GM12878 (cell line): Measurements from ENCODE around the gene PPP2R5A. TPM values are rescaled to one million over a fixed set of nuclear protein-coding genes. Genes with fewer than 3 reads are reported as not detected.

Experiments used
- CEBPB ChIP-seq, 2 experiments: fragments of 150-350 bp in 1 of 2; IDR thresholded peaks; 2 replicates each; pipeline ENCODE4 v1.6.1; 2012 to 2014; ENCODE audit warnings: low read depth in 2 of 2, low read length in 2 of 2, borderline replicate concordance in 1 of 2, inconsistent platforms in 1 of 2
- CEBPZ ChIP-seq: fragments of 150-350 bp; IDR thresholded peaks from 2 replicates; pipeline ENCODE4 v1.6.1; 2016; ENCODE audit warnings: low read depth, low read length
- CHD4 ChIP-seq: fragments of 200-600 bp; sonication (generic); IDR thresholded peaks from 2 replicates; pipeline ENCODE4 v1.6.1; 2016; ENCODE audit warnings: mild to moderate bottlenecking
- DPF2 ChIP-seq: fragments of 450-650 bp; IDR thresholded peaks from 2 replicates; pipeline ENCODE4 v1.6.1; 2017; ENCODE audit warnings: mild to moderate bottlenecking
- HDAC6 ChIP-seq: fragments of 200-600 bp; sonication (generic); IDR thresholded peaks from one replicate; pipeline ENCODE4 v1.8.0; 2017; ENCODE audit warnings: antibody characterized with exemption; ENCODE audit not compliant: unreplicated experiment
- IKZF1 ChIP-seq: fragments of 450-650 bp; conservative IDR thresholded peaks from 2 replicates; pipeline ENCODE4 v1.6.1; 2017; ENCODE audit warnings: antibody characterized with exemption, mild to moderate bottlenecking
- KAT2A ChIP-seq: conservative IDR thresholded peaks from 2 replicates; pipeline ENCODE4 v1.6.1; 2011; ENCODE audit warnings: low read depth, low read length; ENCODE audit not compliant: control insufficient read depth
- KDM1A ChIP-seq: fragments of 200-600 bp; sonication (generic); IDR thresholded peaks from 2 replicates; pipeline ENCODE4 v1.6.1; 2016; ENCODE audit warnings: borderline replicate concordance
- LARP7 ChIP-seq: fragments of 450-650 bp; IDR thresholded peaks from 2 replicates; pipeline ENCODE4 v1.6.1; 2017; ENCODE audit warnings: mild to moderate bottlenecking
- RAD21 ChIP-seq: IDR thresholded peaks from 2 replicates; pipeline ENCODE4 v1.6.1; 2011; ENCODE audit warnings: mild to moderate bottlenecking, low read depth, low read length, moderate library complexity; ENCODE audit not compliant: insufficient read depth
- RB1 ChIP-seq: fragments of 450-650 bp; formaldehyde crosslinking; IDR thresholded peaks from 2 replicates; pipeline ENCODE4 v1.6.1; 2017; ENCODE audit warnings: mild to moderate bottlenecking, borderline replicate concordance
- USF2 ChIP-seq: IDR thresholded peaks from 2 replicates; pipeline ENCODE4 v1.6.1; 2011; ENCODE audit warnings: low read depth, low read length, improper control_type of control experiment, borderline replicate concordance
- polyA plus RNA-seq, 11 experiments: library from polyadenylated mRNA; depleted of rRNA in 4 of 11; unstranded in 6 of 11; stranded (reverse) in 5 of 11; fragments of >200 nt; fragmentation: Nextera tagmentation in 4 of 11; fragmentation: Illumina TruSeq in 1 of 11; extraction: Ambion mirVana in 4 of 11; extraction: Trizol in 1 of 11; gene quantifications; 1 replicate in 1 of 11; 2 replicates in 10 of 11; pipeline versions ENCODE4 v1.2.1 to v1.2.3, GENCODE V29; 2011 to 2016; ENCODE audit warnings: inconsistent platforms in 2 of 11, missing spikeins in 2 of 11, low read depth in 1 of 11
- total RNA-seq, 4 experiments: library from RNA; depleted of rRNA in 3 of 4; stranded (reverse); fragments of >200 nt in 3 of 4; fragmentation: Illumina TruSeq in 1 of 4; extraction: Trizol in 1 of 4; gene quantifications; 2 replicates each; pipeline versions ENCODE4 v1.2.1 to v1.2.3, GENCODE V29; 2013 to 2021

PPP2R5A gene
- total and polyA plus RNA-seq, 10 of the 15 experiments (the other 5 are each of a cell fraction or from before 2014, with no cell fraction given) = 15.4 to 40.6 (median 32.5) TPM

GRCh38 chr1:212301580-212301979 lies 16.4 kb downstream of the PPP2R5A start (continued):
- TF ChIP-seq IKZF1 = no peak
- no peak for TF ChIP-seq KAT2A
- TF ChIP-seq USF2 = no peak
- no peak for TF ChIP-seq KDM1A
- TF ChIP-seq RB1 = no peak
- TF ChIP-seq CHD4 = no peak
- no peak for TF ChIP-seq CEBPB (IDR thresholded peaks at IDR 0.05; ENCODE audit: borderline replicate concordance in 1 of 2, low read depth in 2 of 2, low read length in 2 of 2)
- TF ChIP-seq LARP7 = no peak
- TF ChIP-seq CEBPZ = no peak
- TF ChIP-seq RAD21 = no peak
- no peak for TF ChIP-seq DPF2
- no peak for TF ChIP-seq HDAC6
- TF ChIP-seq, all 136 proteins: peak for 0
